H9 (cell line): ENCODE measurements around the gene HK3. TPM values are rescaled to one million over a fixed set of nuclear protein-coding genes. Genes with fewer than 3 reads are reported as not detected.

Experiments
- DNase-seq: peaks from one replicate; pipeline ENCODE4 v3.0.0-alpha.2; 2017
- H2AFZ ChIP-seq: one replicate; pipeline ENCODE4 v1.6.1; 2013; ENCODE audit warnings: mild to moderate bottlenecking, low read length, control low read depth, moderate library complexity
- H2AK5ac ChIP-seq: 2 replicates; pipeline ENCODE4 v1.6.1; 2013; ENCODE audit warnings: low read length, control low read depth, mixed read lengths; ENCODE audit not compliant: insufficient read length
- H2BK120ac ChIP-seq: one replicate; pipeline ENCODE4 v1.6.1; 2013; ENCODE audit warnings: low read depth, mild to moderate bottlenecking, low read length, control low read depth, inconsistent platforms; ENCODE audit not compliant: poor library complexity, severe bottlenecking
- H2BK12ac ChIP-seq: 2 replicates; pipeline ENCODE4 v1.6.1; 2013; ENCODE audit warnings: low read length, control low read depth, mixed read lengths, low read depth; ENCODE audit not compliant: insufficient read length
- H2BK15ac ChIP-seq: 2 replicates; pipeline ENCODE4 v1.6.1; 2013; ENCODE audit warnings: low read depth, low read length, control low read depth
- H2BK20ac ChIP-seq: one replicate; pipeline ENCODE4 v1.6.1; 2013; ENCODE audit warnings: low read depth, mild to moderate bottlenecking, low read length, control low read depth, inconsistent platforms; ENCODE audit not compliant: poor library complexity, severe bottlenecking
- H2BK5ac ChIP-seq: 2 replicates; pipeline ENCODE4 v1.6.1; 2013; ENCODE audit warnings: low read length, control low read depth, mixed read lengths; ENCODE audit not compliant: insufficient read length
- H3K14ac ChIP-seq: 2 replicates; pipeline ENCODE4 v1.6.1; 2013; ENCODE audit warnings: low read length, control low read depth; ENCODE audit not compliant: insufficient read depth
- H3K18ac ChIP-seq: 2 replicates; pipeline ENCODE4 v1.6.1; 2013; ENCODE audit warnings: low read depth, mild to moderate bottlenecking, mixed read lengths, low read length, control low read depth; ENCODE audit not compliant: insufficient read length
- H3K23ac ChIP-seq: 2 replicates; pipeline ENCODE4 v1.6.1; 2013; ENCODE audit warnings: low read length, control low read depth, mixed read lengths, low read depth; ENCODE audit not compliant: insufficient read length
- H3K23me2 ChIP-seq: 2 replicates; pipeline ENCODE4 v1.6.1; 2013; ENCODE audit warnings: low read depth, mild to moderate bottlenecking, mixed read lengths, low read length, control low read depth; ENCODE audit not compliant: insufficient read length, poor library complexity, severe bottlenecking
- H3K27ac ChIP-seq: 2 replicates; pipeline ENCODE4 v1.5.1; 2013; ENCODE audit warnings: low read length, control low read depth, mixed read lengths, low read depth; ENCODE audit not compliant: insufficient read length
- H3K27me3 ChIP-seq: 2 replicates; pipeline ENCODE4 v1.6.1; 2013; ENCODE audit warnings: low read length, control low read depth, inconsistent platforms; ENCODE audit not compliant: insufficient read depth
- H3K4ac ChIP-seq: 2 replicates; pipeline ENCODE4 v1.6.1; 2013; ENCODE audit warnings: low read depth, mild to moderate bottlenecking, control low read depth, inconsistent platforms, low read length, moderate library complexity
- H3K4me1 ChIP-seq: 2 replicates; pipeline ENCODE4 v1.6.1; 2013; ENCODE audit warnings: low read length, control low read depth, inconsistent platforms; ENCODE audit not compliant: insufficient read depth
- H3K4me2 ChIP-seq: 2 replicates; pipeline ENCODE4 v1.6.1; 2013; ENCODE audit warnings: low read length, control low read depth, mixed read lengths; ENCODE audit not compliant: insufficient read length, insufficient read depth
- H3K56ac ChIP-seq: 2 replicates; pipeline ENCODE4 v1.6.1; 2013; ENCODE audit warnings: low read depth, mild to moderate bottlenecking, mixed read lengths, low read length, control low read depth; ENCODE audit not compliant: insufficient read length
- H3K79me1 ChIP-seq: 2 replicates; pipeline ENCODE4 v1.6.1; 2013; ENCODE audit warnings: low read depth, mild to moderate bottlenecking, moderate library complexity, low read length, control low read depth, inconsistent platforms; ENCODE audit not compliant: insufficient read depth, poor library complexity, severe bottlenecking
- H3K79me2 ChIP-seq: 2 replicates; pipeline ENCODE4 v1.6.1; 2013; ENCODE audit warnings: low read length, control low read depth, inconsistent platforms; ENCODE audit not compliant: insufficient read depth
- H3K9ac ChIP-seq: 2 replicates; pipeline ENCODE4 v1.6.1; 2013; ENCODE audit warnings: low read length, control low read depth, mixed read lengths; ENCODE audit not compliant: insufficient read length; ENCODE audit errors: extremely low read depth
- H3K9me3 ChIP-seq: one replicate; pipeline ENCODE4 v1.6.1; 2013; ENCODE audit warnings: low read depth, low read length, inconsistent platforms; ENCODE audit not compliant: control insufficient read depth
- H3T11ph ChIP-seq: one replicate; pipeline ENCODE4 v1.6.1; 2013; ENCODE audit warnings: mild to moderate bottlenecking, low read length, control low read depth, inconsistent platforms
- H4K20me1 ChIP-seq: one replicate; pipeline ENCODE4 v1.6.1; 2013; ENCODE audit not compliant: control insufficient read depth, insufficient read length, insufficient read depth
- H4K5ac ChIP-seq: 2 replicates; pipeline ENCODE4 v1.6.1; 2013; ENCODE audit warnings: low read depth, mild to moderate bottlenecking, mixed read lengths, low read length, control low read depth; ENCODE audit not compliant: insufficient read length
- H4K8ac ChIP-seq: replicated peaks from 2 replicates; pipeline ENCODE4 v1.6.1; 2013; ENCODE audit warnings: low read length, control low read depth, mixed read lengths, low read depth; ENCODE audit not compliant: insufficient read length
- H4K91ac ChIP-seq: 2 replicates; pipeline ENCODE4 v1.6.1; 2013; ENCODE audit warnings: low read depth, mild to moderate bottlenecking, moderate library complexity, mixed read lengths, low read length, control low read depth; ENCODE audit not compliant: insufficient read length
- H3K27ac Mint-ChIP-seq, 3 experiments: 2 replicates in 2 of 3; 3 replicates in 1 of 3; pipeline ENCODE4 v1.8.0; 2020 to 2021; ENCODE audit warnings: mixed read lengths in 3 of 3, mild to moderate bottlenecking in 1 of 3, moderate library complexity in 1 of 3
- H3K27me3 Mint-ChIP-seq: 2 replicates; pipeline ENCODE4 v1.8.0; 2021; ENCODE audit warnings: low read depth, mild to moderate bottlenecking, moderate library complexity, mixed read lengths
- H3K36me3 Mint-ChIP-seq, 3 experiments: 2 replicates in 2 of 3; 3 replicates in 1 of 3; pipeline ENCODE4 v1.8.0; 2020 to 2021; ENCODE audit warnings: low read depth in 3 of 3, mixed read lengths in 3 of 3; ENCODE audit not compliant: insufficient read depth in 1 of 3
- H3K4me1 Mint-ChIP-seq, 2 experiments: 2 replicates each; pipeline ENCODE4 v1.8.0; 2020; ENCODE audit warnings: mixed read lengths in 2 of 2
- H3K4me3 Mint-ChIP-seq, 2 experiments: 2 replicates in 1 of 2; 3 replicates in 1 of 2; pipeline ENCODE4 v1.8.0; 2020 to 2021; ENCODE audit warnings: mild to moderate bottlenecking in 2 of 2, mixed read lengths in 2 of 2, moderate library complexity in 1 of 2
- H3K9me3 Mint-ChIP-seq, 2 experiments: 2 replicates in 1 of 2; 3 replicates in 1 of 2; pipeline ENCODE4 v1.8.0; 2020; ENCODE audit warnings: mild to moderate bottlenecking in 2 of 2, mixed read lengths in 2 of 2, moderate library complexity in 1 of 2
- CTCF ChIP-seq: fragments of 200-600 bp; sonication (generic); conservative IDR thresholded peaks from 3 replicates; pipeline ENCODE4 v1.8.0; 2021; ENCODE audit warnings: antibody characterized with exemption, mild to moderate bottlenecking
- WGBS: extraction: QIAGEN DNeasy Blood & Tissue Kit; methylation state at CpG from one replicate; pipeline ENCODE4 v1.1.7; 2013; ENCODE audit warnings: missing lambda C conversion rate, low lambda C conversion rate, mixed read lengths; ENCODE audit not compliant: insufficient read length; ENCODE audit errors: extremely low coverage; 5-methylcytosine and 5-hydroxymethylcytosine counted together
- total RNA-seq: library from RNA; stranded (reverse); gene quantifications from 2 replicates; pipeline ENCODE4 v1.2.1, GENCODE V29; 2021

HK3 gene
- total RNA-seq, 1 experiment from 2014 or later, result not detected

DNA sequence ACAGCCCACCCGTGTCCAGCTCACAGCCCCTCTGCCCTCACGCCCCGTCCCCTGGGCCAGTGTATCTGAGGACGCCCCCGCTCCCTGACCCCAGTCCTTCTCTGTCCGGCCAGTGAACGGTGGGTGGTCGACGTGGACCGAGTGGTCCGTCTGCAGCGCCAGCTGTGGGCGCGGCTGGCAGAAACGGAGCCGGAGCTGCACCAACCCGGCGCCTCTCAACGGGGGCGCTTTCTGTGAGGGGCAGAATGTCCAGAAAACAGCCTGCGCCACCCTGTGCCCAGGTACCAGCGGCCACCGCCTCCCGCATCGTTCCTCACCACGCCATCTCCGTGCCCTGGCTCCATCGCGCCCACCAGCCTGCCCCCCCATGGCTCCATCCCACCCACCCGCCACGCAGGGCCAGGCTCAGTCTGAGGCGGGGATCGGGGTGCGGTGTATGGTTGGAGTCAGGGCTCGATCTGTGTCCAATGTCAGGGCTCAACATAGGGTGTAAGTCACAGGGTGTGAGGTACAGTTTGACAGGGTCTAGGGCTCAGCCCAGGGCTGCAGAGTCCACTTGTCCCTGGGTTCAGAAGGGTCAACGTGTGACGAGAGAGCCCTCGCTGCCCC is 29.5 kb downstream of the HK3 start:
- Histone ChIP-seq H3T11ph (no peak overlapping the region), H3K79me2 (no peaks in the 10 kb centered on the region), H3K79me1 (no peaks in the 10 kb centered on the region), H2BK12ac (no peak overlapping the region), H4K8ac (no peak overlapping the region), H3K27me3 (no peaks in the 10 kb centered on the region), H3K18ac (no peak overlapping the region), H4K5ac (no peak overlapping the region), H3K14ac (0 out of 2 replicates have a peak overlapping the region, but pooled peaks have one; percentile 25), H3K9me3 (no peaks in the 10 kb centered on the region), H2BK5ac (no peak overlapping the region), H2BK120ac (no peak overlapping the region), H4K20me1 (peaks cover 4% of the 10 kb centered on the region), H3K4ac (no peak overlapping the region), H3K23ac (no peak overlapping the region), H3K4me1 (no peaks in the 10 kb centered on the region), H3K4me2 (no peak overlapping the region), H3K27ac (no peak overlapping the region), H2BK15ac (no peak overlapping the region), H3K9ac (no peak overlapping the region), H4K91ac (no peak overlapping the region), H2BK20ac (no peak overlapping the region), H2AK5ac (no peak overlapping the region), H2AFZ (no peak overlapping the region), H3K23me2 (no peaks in the 10 kb centered on the region), H3K56ac (no peak overlapping the region)
- peak overlapping the region in 2 of 3 experiments; percentile 70 to 81; a peak in 3 of 7 replicates for H3K27ac Mint-ChIP-seq
- H3K36me3 Mint-ChIP-seq, result no peaks in the 10 kb centered on the region; a peak in 1 of 7 replicates
- TF ChIP-seq CTCF, result no peak
- H3K4me3 Mint-ChIP-seq, result no peak overlapping the region
- no peaks in the 10 kb centered on the region for H3K9me3 Mint-ChIP-seq
- peaks cover 6% of the 10 kb centered on the region for H3K27me3 Mint-ChIP-seq
- WGBS, result no CpG with 5 or more reads among the region's 38 CpGs
- H3K4me1 Mint-ChIP-seq, result peaks cover 19 to 25% of the 10 kb centered on the region in 2 experiments
- DNase-seq, result no peak
